Inferior parietal cortex (tissue), 1 donor: ENCODE measurements around the gene SEC14L1.
"Not testable (repeated sequence)": the region's sequence is repeated elsewhere in the genome, so short reads cannot be mapped to it uniquely, and the experiment has no call there.

Source experiments
- DNase-seq: peaks from one replicate; pipeline ENCODE4 v3.0.0-alpha.2; 2016; ENCODE audit errors: extremely low spot score

SEC14L1 gene

GRCh38 chr17:77237232-77238008, 96.7 kb downstream of the SEC14L1 start:
- no peak for DNase-seq

GRCh38 chr17:77240976-77241375, 100.2 kb downstream of the SEC14L1 start:
- DNase-seq = no peak

DNA sequence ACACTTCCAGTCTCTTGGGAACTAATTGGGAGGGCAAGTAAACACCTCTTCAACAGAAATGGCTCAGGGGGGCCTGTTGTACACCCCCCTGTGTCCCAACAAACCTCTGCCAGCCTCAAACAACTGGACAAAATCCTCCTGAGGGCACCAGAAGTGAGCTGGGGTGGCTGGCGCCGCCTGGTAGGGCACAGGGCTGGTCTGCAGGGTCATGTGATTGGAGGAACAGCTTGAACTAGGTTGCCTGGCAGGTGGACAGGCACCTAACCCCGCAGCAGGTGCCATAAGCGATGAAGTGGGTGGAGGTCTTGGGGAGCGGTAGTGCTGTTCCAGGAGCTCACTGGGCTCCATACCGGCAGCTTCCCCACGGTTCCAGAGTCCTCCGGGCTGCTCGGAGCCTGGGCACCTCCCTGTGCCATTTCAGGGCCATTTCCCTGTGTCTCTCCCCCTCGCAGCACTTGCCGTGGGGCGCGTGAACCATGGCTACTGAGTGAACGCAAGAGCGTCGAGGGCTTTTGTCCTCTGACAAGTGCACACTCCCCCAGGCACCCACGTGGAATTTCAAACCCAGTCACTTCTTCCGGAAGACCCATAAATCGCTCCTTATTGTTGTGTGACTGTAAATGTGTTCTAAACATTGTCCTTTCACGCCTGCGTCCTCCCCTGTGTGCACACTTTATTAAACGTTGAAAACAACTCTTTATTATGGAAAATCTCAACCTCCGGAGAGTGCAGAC, 101.5 kb downstream of the SEC14L1 start:
- no peak for DNase-seq

GRCh38 chr17:77245162-77245926, 104.6 kb downstream of the SEC14L1 start:
- DNase-seq = no peak

DNA sequence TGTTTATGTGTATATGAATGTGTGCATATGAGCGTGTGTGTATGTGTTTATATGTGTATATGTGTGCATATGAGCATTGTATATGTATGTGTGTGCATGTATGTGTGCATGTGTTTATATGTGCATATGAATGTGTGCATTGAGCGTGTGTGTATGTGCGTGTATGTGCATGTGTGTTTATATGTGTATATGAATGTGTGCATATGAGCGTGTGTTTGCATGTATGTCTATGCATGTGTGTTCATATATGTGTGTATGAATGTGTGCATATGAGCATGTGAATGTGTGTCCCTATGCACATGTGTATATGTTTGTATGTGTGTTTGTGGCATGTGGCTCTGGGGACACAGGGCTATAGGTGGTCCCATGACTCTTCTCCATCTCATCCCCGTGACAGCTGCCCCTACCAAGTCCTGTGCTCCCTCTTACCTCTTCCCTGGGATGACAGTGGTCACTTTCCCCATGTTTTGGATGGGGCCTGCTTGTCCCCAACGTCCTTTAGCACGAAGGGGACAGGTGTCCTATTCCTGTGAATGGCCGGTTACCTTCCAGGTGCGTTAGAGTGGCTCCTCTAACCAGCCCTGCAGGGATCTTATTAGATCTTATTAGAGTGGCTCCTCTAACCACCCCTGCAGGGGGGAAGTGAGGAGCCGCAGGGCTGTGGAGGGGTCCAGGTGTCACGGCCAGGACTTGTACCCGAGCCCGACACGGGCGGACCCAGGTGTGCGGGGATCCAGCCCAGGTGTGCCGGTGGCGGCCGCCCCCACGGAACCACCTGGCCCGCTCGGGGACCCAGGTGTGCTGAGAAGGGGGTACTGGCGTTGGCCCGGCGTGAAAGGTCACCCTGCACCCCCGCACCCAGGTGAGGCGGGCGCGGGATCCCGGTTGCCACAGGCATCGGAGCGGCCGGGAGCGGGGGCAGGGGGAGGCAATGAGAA, 105.6 kb downstream of the SEC14L1 start:
- no peak for DNase-seq

- DNase-seq = peak; percentile 88
These were observed 106.3 kb downstream of the SEC14L1 start for GRCh38 chr17:77247048-77247541.

GRCh38 chr17:77247609-77248008, 106.8 kb downstream of the SEC14L1 start:
- no peak for DNase-seq

DNA sequence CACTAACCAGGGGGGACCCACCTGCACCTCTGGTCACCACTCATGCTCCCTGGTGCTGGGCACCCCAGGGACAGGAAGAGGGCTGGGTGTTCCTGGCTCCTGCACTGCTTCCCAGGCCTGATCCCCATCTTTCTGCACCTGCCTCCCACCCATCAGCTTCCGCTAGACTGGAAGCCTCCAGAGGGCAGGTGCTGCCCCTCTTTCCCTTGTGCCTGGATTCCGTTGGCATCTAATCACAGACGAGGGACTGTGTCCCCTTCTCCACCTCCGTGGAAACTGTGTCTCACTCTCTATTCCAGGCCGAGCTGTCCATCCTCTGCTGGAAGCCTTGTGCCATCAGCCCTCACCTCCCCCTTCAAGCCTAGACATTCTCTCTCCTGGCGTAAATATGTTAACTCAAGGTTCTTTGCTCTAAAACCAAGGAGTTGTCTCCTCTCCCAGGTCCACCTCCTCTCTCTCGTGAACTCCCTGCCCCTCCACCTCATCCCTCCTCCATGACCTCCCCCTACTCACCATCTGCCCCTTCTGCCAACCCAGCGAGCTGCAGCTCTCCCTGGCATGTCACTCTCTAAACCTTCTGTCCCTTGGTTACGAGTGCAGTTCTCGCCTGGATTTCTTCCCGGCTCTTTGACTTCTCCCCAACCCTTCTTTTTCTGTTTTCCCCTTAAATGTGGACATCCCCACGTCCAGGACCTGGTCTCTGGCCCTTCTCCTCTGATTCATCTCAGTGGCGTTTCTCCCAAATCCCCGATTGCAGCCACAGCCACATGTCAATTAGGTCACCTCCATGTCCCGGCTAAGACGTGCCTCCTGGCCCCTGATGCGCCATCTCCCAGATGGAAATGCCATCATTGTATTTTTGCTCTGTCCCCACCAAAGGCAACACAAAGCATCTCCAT, 107.7 kb downstream of the SEC14L1 start:
- DNase-seq = no peak

DNA sequence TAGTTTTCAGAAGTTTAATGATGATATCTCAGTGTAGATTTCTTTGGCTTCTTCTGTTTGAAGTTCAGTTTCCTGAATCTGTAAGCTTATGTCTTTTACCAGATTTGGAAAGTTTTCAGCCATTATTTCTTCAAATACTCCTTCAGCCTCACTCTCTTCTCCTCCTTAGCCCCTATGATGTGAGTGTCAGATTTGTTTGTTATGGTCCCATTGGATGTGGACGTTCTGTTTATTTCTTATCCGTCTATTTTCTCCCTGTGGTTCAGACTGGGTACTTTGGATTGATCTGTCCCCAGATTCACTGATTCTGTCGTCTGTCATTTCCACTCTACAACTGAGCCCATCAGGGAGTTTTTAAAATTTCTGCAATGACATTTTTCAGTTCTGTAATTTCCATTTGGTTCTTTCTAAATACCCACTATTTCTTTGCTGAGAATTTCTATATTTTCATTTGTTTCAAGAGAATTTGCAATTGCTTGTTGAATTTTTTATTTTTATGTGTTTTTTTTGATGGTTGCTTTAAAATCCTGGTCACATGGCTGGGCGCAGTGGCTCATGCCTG, 110.9 kb downstream of the SEC14L1 start:
- no peak for DNase-seq

DNA sequence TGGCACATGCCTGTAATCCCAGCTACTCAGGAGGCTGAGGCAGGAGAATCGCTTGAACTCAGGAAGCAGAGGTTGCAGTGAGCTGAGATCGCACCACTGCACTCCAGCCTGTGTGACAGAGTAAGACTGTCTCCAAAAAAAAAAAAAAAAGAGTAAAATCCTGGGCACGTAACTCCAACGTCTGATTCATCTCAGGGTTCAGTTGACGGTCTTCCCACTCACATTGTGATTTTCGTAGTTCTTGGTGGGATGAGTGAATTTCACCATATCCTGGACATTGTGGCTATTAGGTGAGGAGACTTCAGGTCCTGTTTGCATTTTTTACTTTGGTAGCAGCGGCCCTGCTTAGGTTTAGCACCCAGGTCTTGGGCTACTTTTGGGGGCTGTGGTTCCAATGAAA, 111.5 kb downstream of the SEC14L1 start:
- not testable (repeated sequence) for DNase-seq

- DNase-seq = no peak
These were observed 112.9 kb downstream of the SEC14L1 start for GRCh38 chr17:77253611-77254051.

GRCh38 chr17:77254951-77255825, 114.4 kb downstream of the SEC14L1 start:
- DNase-seq = no peak

DNA sequence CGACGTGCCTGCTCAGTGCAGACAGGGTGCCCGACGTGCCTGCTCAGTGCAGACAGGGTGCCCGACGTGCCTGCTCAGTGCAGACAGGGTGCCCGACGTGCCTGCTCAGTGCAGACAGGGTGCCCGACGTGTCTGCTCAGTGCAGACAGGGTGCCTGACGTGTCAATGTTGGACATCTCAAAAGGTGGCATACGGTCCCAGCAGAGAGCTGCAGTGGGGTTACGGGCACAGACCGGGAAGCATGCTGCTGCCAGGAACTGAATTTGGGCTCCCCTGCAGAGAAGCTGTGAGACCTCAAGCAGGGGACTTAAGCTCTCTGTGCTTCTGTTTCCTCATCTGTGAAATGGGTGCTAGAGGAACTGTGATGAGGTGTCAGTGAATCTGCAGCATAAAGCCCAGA, 115.2 kb downstream of the SEC14L1 start:
- DNase-seq = not testable (repeated sequence)

DNA sequence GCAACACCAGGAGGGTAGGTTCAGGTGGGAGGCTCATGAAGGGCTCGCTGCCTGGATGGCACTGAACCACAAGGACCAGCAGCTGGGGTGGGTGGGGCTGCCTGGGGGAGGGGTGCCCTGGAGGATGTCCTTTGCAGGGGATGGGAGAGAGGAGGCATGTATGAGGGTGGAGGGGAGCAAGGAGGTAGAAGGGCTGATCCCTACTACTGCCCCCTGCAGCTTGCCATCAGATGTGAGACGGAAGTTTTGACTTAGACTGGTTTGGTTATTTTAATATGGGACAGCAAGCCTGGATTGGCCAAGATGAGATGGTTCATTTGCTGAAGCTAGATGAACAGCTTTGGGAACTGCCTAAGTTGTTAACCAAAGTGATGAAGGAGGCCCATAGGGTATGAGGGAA, 115.9 kb downstream of the SEC14L1 start:
- no peak for DNase-seq

- no peak for DNase-seq
These were observed 116.4 kb downstream of the SEC14L1 start for GRCh38 chr17:77257169-77257568.

- no peak for DNase-seq
These were observed 117.1 kb downstream of the SEC14L1 start for GRCh38 chr17:77257596-77258458.

GRCh38 chr17:77258638-77259037, 117.9 kb downstream of the SEC14L1 start:
- no peak for DNase-seq
